Activated T-cell treated with anti-CD3 and anti-CD28 coated beads, Interleukin-2, amount 50 U/mL, for 4 hours (primary cell): ENCODE data around the gene TPRG1. TPM values are rescaled to one million over a fixed set of nuclear protein-coding genes. Genes with fewer than 3 reads are reported as not detected.

Experiments
- ATAC-seq, 2 donors: fragments of 200-7000 bp; cut with Tn5 transposase; one replicate each; pipeline ENCODE4 v1.10.0; 2021
- DNase-seq: peaks from one replicate; pipeline ENCODE4 v3.0.0-alpha.2; 2020
- H3K27me3 Mint-ChIP-seq: one replicate; pipeline ENCODE4 v1.8.0; 2021; ENCODE audit warnings: low read depth, mixed read lengths
- H3K36me3 Mint-ChIP-seq: one replicate; pipeline ENCODE4 v1.8.0; 2022; ENCODE audit warnings: mixed read lengths; ENCODE audit not compliant: insufficient read depth
- H3K4me1 Mint-ChIP-seq: one replicate; pipeline ENCODE4 v1.8.0; 2021; ENCODE audit warnings: low read depth, mixed read lengths
- H3K4me3 Mint-ChIP-seq: one replicate; pipeline ENCODE4 v1.8.0; 2021; ENCODE audit warnings: mild to moderate bottlenecking, moderate library complexity, mixed read lengths
- H3K9me3 Mint-ChIP-seq: one replicate; pipeline ENCODE4 v1.8.0; 2021; ENCODE audit warnings: mixed read lengths
- total RNA-seq, 3 donors: library from RNA; stranded (reverse); gene quantifications; one replicate each; pipeline ENCODE4 v1.2.1, GENCODE V29; 2021

The TPRG1 gene
- total RNA-seq, 3 donors from 2014 or later: 6.2 to 10.6 (median 7.4) TPM

GRCh38 chr3:189229196-189229828 is 57.5 kb downstream of the TPRG1 start:
- no peak for DNase-seq
- no peaks in the 10 kb centered on the region for H3K27me3 Mint-ChIP-seq
- H3K4me3 Mint-ChIP-seq: no peak overlapping the region
- no peaks in the 10 kb centered on the region for H3K36me3 Mint-ChIP-seq
- no peaks in the 10 kb centered on the region for H3K9me3 Mint-ChIP-seq
- H3K4me1 Mint-ChIP-seq: no peaks in the 10 kb centered on the region
- no peak for ATAC-seq

GRCh38 chr3:189232790-189233189 is 61.0 kb downstream of the TPRG1 start:
- Mint-ChIP-seq H3K36me3 (no peaks in the 10 kb centered on the region), H3K9me3 (no peaks in the 10 kb centered on the region), H3K27me3 (no peaks in the 10 kb centered on the region), H3K4me1 (peaks cover 4% of the 10 kb centered on the region), H3K4me3 (no peak overlapping the region)
- ATAC-seq (no peak), DNase-seq (no peak)

- no peak for ATAC-seq
- no peak overlapping the region for H3K4me3 Mint-ChIP-seq
- no peak for DNase-seq
- no peaks in the 10 kb centered on the region for H3K27me3 Mint-ChIP-seq
- H3K4me1 Mint-ChIP-seq: peaks cover 4% of the 10 kb centered on the region
- H3K36me3 Mint-ChIP-seq: no peaks in the 10 kb centered on the region
- H3K9me3 Mint-ChIP-seq: no peaks in the 10 kb centered on the region
Measured at GRCh38 chr3:189233225-189233858, 61.6 kb downstream of the TPRG1 start.

GRCh38 chr3:189235214-189235613 is 63.4 kb downstream of the TPRG1 start:
- no peaks in the 10 kb centered on the region for H3K9me3 Mint-ChIP-seq
- no peak for DNase-seq

GRCh38 chr3:189236352-189236751 is 64.6 kb downstream of the TPRG1 start:
- H3K4me3 Mint-ChIP-seq: no peak overlapping the region
- ATAC-seq: peak; percentile 74 to 82
- no peak for DNase-seq
- H3K4me1 Mint-ChIP-seq: peaks cover 4% of the 10 kb centered on the region
- H3K36me3 Mint-ChIP-seq: peaks cover 1% of the 10 kb centered on the region
- H3K9me3 Mint-ChIP-seq: peaks cover 6% of the 10 kb centered on the region
- H3K27me3 Mint-ChIP-seq: no peaks in the 10 kb centered on the region

More at GRCh38 chr3:189235214-189235613, 63.4 kb downstream of the TPRG1 start:
- H3K36me3 Mint-ChIP-seq: no peaks in the 10 kb centered on the region
- peaks cover 4% of the 10 kb centered on the region for H3K4me1 Mint-ChIP-seq
- H3K4me3 Mint-ChIP-seq: no peak overlapping the region
- ATAC-seq: no peak
- H3K27me3 Mint-ChIP-seq: no peaks in the 10 kb centered on the region

- no peaks in the 10 kb centered on the region for H3K27me3 Mint-ChIP-seq
- DNase-seq (no peak), ATAC-seq (no peak)
- peaks cover 1% of the 10 kb centered on the region for H3K36me3 Mint-ChIP-seq
- H3K4me3 Mint-ChIP-seq: no peak overlapping the region
- peaks cover 4% of the 10 kb centered on the region for H3K4me1 Mint-ChIP-seq
- H3K9me3 Mint-ChIP-seq: peaks cover 6% of the 10 kb centered on the region
Measured at GRCh38 chr3:189237526-189237925, 65.8 kb downstream of the TPRG1 start.

GRCh38 chr3:189238071-189238470 is 66.3 kb downstream of the TPRG1 start:
- Mint-ChIP-seq H3K27me3 (no peaks in the 10 kb centered on the region), H3K9me3 (peaks cover 8% of the 10 kb centered on the region), H3K36me3 (peaks cover 1% of the 10 kb centered on the region), H3K4me3 (no peak overlapping the region), H3K4me1 (peaks cover 4% of the 10 kb centered on the region)
- no peak for DNase-seq
- ATAC-seq: no peak

GRCh38 chr3:189239616-189240015 is 67.8 kb downstream of the TPRG1 start:
- H3K36me3 Mint-ChIP-seq: peaks cover 1% of the 10 kb centered on the region
- DNase-seq: no peak
- ATAC-seq: no peak
- H3K4me3 Mint-ChIP-seq: no peak overlapping the region
- H3K27me3 Mint-ChIP-seq: no peaks in the 10 kb centered on the region
- peaks cover 14% of the 10 kb centered on the region for H3K9me3 Mint-ChIP-seq
- H3K4me1 Mint-ChIP-seq: peaks cover 4% of the 10 kb centered on the region

- no peak overlapping the region for H3K4me3 Mint-ChIP-seq
- no peaks in the 10 kb centered on the region for H3K36me3 Mint-ChIP-seq
- H3K9me3 Mint-ChIP-seq: peaks cover 10% of the 10 kb centered on the region
- DNase-seq (no peak), ATAC-seq (no peak)
- no peaks in the 10 kb centered on the region for H3K4me1 Mint-ChIP-seq
- no peaks in the 10 kb centered on the region for H3K27me3 Mint-ChIP-seq
Measured at GRCh38 chr3:189249987-189250386, 78.2 kb downstream of the TPRG1 start.

GRCh38 chr3:189258261-189258660 is 86.5 kb downstream of the TPRG1 start:
- DNase-seq (no peak), ATAC-seq (no peak)
- H3K4me1 Mint-ChIP-seq: no peaks in the 10 kb centered on the region
- H3K36me3 Mint-ChIP-seq: no peaks in the 10 kb centered on the region
- peaks cover 8% of the 10 kb centered on the region for H3K9me3 Mint-ChIP-seq
- no peak overlapping the region for H3K4me3 Mint-ChIP-seq
- H3K27me3 Mint-ChIP-seq: peaks cover 4% of the 10 kb centered on the region

- H3K9me3 Mint-ChIP-seq: no peaks in the 10 kb centered on the region
- DNase-seq (no peak), ATAC-seq (no peak)
- no peak overlapping the region for H3K4me3 Mint-ChIP-seq
- H3K4me1 Mint-ChIP-seq: no peaks in the 10 kb centered on the region
- H3K27me3 Mint-ChIP-seq: peaks cover 4% of the 10 kb centered on the region
- no peaks in the 10 kb centered on the region for H3K36me3 Mint-ChIP-seq
Measured at GRCh38 chr3:189260556-189261493, 89.1 kb downstream of the TPRG1 start.

GRCh38 chr3:189262746-189263145 is 91.0 kb downstream of the TPRG1 start:
- Mint-ChIP-seq H3K4me1 (no peaks in the 10 kb centered on the region), H3K9me3 (no peaks in the 10 kb centered on the region), H3K4me3 (no peak overlapping the region), H3K36me3 (no peaks in the 10 kb centered on the region), H3K27me3 (no peaks in the 10 kb centered on the region)
- DNase-seq (no peak), ATAC-seq (no peak)

GRCh38 chr3:189267981-189268613 is 96.3 kb downstream of the TPRG1 start:
- no peaks in the 10 kb centered on the region for H3K9me3 Mint-ChIP-seq
- no peaks in the 10 kb centered on the region for H3K27me3 Mint-ChIP-seq
- H3K4me1 Mint-ChIP-seq: peaks cover 7% of the 10 kb centered on the region
- no peaks in the 10 kb centered on the region for H3K36me3 Mint-ChIP-seq
- no peak for DNase-seq
- no peak for ATAC-seq
- H3K4me3 Mint-ChIP-seq: no peak overlapping the region

GRCh38 chr3:189269365-189269764 is 97.6 kb downstream of the TPRG1 start:
- Mint-ChIP-seq H3K36me3 (no peaks in the 10 kb centered on the region), H3K4me3 (no peak overlapping the region), H3K27me3 (no peaks in the 10 kb centered on the region), H3K9me3 (no peaks in the 10 kb centered on the region), H3K4me1 (peaks cover 13% of the 10 kb centered on the region)
- DNase-seq (no peak), ATAC-seq (no peak)
